GM20000 (cell line): ENCODE data around the gene CETP.

Experiments used
- DNase-seq: peaks from one replicate; pipeline ENCODE4 v3.0.0; 2012; ENCODE audit warnings: low spot score
- TF ChIP-seq, protein P1 (sequence below): IDR thresholded peaks from 2 replicates; pipeline ENCODE4 v1.5.1; 2012; ENCODE audit warnings: mild to moderate bottlenecking, control low read depth; ENCODE audit errors: extremely low read depth, missing control alignments

CETP gene

DNA sequence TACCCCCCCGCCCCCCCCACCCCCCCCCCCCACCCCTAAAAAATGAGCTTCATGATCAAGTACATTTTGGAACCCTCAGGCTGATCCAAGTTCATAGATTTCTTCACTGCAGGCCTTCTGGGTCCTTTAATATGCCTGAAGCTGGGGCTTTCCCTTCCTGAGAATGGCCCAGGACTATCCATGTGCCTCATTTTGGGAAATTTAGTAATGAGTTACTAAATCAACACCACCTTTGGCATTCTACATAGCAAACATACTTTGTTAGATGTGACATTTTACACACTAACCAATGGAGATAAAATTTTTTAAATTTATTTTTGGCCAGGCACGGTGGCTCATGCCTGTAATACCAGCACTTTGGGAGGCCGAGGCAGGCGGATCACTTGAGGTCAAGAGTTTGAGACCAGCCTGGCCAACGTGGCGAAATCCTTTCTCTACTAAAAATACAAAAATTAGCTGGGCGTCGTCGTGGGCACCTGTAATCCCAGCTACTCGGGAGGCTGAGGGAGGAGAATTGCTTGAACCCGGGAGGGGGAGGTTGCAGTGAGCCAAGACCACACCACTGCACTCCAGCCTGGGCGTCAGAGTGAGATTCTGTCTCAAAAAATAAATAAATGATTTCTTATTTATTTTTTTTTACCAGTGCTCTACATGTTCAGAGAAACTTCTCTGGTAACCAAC, 15.8 kb upstream of the CETP start:
- no peak for DNase-seq

DNA sequence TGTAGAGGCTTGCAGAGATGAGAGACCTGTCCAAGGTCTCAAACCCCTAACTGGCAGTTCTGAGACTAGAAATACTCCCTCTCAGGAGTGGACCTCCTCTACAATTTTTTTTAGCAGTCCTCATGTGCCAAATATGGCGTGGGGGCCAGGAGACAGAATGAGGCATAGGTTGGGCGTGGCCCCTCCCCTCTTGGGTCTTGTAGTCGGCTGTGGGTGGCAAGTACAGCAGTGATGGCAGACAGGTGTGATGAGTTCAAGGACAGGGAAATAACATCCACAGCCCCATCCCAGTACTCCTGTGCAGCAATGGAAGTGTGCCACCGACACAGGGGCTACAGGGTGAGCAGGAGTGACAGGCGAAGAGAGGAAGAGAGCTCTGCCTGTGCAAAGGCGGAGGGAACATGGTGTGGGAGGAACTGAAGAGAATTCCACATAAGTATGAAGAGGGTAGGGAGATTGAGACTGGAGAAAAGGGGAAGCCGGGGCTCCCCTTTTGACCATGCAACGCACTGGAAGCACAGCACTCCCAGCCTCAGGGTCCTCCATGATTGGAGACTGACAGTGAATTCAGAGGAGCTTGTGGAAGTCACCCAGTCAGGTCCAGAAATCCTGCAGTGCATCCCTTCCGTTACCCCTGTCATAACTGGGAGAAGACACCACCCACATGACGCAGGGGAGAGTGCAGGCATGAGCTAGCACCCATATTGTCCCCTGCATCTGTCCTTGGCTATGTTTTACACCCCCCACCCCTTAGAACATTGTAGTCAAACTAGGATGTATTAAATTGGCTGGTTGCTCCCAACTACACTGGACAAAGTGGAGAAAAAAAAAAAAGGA, 14.8 kb upstream of the CETP start:
- no peak for DNase-seq
- TF ChIP-seq, protein P1, sequence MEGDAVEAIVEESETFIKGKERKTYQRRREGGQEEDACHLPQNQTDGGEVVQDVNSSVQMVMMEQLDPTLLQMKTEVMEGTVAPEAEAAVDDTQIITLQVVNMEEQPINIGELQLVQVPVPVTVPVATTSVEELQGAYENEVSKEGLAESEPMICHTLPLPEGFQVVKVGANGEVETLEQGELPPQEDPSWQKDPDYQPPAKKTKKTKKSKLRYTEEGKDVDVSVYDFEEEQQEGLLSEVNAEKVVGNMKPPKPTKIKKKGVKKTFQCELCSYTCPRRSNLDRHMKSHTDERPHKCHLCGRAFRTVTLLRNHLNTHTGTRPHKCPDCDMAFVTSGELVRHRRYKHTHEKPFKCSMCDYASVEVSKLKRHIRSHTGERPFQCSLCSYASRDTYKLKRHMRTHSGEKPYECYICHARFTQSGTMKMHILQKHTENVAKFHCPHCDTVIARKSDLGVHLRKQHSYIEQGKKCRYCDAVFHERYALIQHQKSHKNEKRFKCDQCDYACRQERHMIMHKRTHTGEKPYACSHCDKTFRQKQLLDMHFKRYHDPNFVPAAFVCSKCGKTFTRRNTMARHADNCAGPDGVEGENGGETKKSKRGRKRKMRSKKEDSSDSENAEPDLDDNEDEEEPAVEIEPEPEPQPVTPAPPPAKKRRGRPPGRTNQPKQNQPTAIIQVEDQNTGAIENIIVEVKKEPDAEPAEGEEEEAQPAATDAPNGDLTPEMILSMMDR = no peak

More for the DNA sequence above, 15.8 kb upstream of the CETP start:
- TF ChIP-seq, protein P1 = no peak

DNA sequence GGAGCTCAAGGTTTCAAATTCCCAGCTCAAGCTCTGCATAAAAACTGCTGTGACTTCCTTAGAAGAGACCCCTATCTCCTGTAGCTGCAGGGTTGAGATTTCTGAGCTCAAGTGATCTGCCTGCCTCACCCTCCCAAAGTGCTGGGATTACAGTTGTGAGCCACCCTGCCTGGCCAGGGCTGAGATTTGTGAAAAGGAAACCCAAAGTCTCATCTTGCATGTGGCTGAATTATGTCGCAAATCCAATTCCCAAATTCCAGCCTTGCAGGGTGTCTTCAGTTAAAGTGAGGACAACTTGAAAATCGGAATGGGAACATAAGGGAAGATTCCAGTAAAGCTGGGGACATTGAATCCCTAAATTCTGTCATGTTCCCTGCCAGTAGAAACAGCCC, 14.2 kb upstream of the CETP start:
- TF ChIP-seq, protein P1 = no peak
- DNase-seq = no peak

DNA sequence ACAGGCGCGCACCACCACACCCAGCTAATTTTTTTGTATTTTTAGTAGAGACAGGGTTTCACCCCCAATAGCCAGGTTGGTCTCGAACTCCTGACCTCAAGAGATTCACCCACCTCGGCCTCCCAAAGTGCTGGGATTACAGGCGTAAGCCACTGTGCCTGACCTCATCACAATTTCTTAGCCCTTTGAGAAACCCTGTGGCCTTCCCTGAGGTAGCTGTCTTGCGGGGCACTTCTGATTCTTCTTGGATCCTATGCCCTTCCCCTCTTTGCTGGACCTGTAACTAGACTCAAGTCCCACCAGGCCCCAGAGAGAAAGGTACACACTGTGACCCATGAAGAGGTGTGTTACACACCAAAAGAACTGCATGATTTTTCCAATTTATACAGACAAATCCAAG, 13.5 kb upstream of the CETP start:
- DNase-seq = no peak
- TF ChIP-seq, protein P1 = no peak

DNA sequence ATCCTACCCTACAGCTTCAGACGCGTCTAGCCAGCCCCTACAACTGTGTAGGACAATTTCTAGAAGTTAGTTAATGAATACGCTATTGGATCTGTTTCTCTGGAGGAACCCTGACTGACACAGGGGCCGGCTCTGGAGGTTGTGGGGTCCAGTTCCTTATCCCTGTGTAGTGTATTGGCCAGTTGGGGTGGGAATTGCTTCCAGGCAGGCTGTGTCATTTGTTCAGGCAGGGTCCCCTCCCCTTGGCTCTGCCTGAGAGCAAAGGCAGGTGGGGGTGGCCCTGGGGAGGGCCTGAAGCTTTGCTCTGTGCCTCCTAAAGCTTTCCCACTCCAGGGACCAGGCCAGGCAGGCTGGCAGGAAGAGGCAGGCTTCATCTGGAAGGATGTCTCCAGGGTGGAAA, 11.7 kb upstream of the CETP start:
- no peak for DNase-seq
- TF ChIP-seq, protein P1 = no peak

DNA sequence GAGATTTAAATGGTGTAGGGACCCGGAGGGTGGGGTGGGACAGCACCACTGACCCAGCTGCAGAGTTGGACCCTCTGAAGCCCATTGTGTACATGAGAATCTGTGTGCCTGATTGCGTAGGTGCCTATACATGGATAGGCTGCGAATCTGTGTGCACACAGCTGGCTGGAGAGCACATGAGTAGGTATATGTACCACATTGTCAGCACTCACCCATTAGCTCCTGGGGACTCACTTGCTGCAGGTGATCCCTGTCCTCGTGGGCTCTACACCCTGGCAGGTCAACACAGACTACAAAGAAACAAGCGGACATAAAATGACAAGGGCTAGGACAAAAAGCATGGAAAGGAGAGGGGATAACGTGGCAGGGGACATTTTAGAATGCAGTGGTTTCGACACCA, 11.3 kb upstream of the CETP start:
- DNase-seq = no peak
- TF ChIP-seq, protein P1 = no peak

DNA sequence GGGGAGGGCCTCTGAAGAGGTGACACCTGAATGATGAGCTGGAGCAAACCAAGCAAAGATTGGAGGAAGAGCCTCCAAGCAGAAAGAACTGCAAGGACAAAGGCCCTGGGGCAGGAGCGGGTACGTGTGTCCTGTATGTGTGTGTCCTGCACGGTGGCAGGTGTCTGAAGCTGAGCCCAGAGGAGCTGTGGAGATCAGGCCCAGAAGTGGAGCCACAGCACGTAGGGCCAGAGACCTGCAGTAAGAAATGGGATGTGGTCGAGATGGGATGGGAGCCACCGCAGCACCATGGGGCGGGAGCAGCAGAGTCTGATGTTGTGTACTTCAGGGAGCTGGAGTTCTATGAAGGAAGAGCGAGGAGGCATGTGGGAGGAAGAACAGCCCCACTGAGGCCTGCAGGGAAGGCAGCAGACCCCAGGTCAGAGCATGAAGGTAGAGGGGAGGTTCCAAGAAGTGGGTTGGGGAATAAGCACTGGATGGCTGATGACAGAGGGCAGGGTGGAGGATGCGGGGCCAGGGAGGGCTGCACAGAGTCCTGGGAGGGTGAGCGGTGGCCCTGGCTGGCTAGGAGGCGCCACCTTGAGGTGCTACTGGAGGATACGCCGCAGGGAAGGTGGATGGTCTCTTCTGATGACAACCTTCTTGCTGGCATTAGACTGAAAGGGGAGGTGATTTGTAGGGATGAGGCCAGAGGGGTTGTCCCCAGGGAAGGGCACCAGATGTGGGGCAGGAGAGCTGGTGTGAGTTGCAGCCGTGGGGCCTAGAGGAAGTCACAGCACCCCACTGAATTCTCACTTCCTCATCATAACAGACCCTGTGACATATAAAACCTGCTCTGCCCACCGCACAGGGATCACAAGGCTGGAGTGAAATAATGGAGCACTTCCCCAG, 10.6 kb upstream of the CETP start:
- TF ChIP-seq, protein P1 = peak; percentile 71
- DNase-seq = peak; percentile 71
